Neural progenitor cell (in vitro differentiated cells): ENCODE data around the gene ANKRD13C.

Experiments used
- EZH2 ChIP-seq: fragments of 200-600 bp; sonication (generic); IDR thresholded peaks from 2 replicates; pipeline ENCODE4 v1.6.1; 2017; ENCODE audit warnings: antibody characterized with exemption, mild to moderate bottlenecking, moderate library complexity
- TF ChIP-seq, protein P1 (sequence below): fragments of 200-600 bp; sonication (generic); IDR thresholded peaks from 2 replicates; pipeline ENCODE4 v1.5.1; 2017; ENCODE audit warnings: antibody characterized with exemption, mild to moderate bottlenecking

GRCh38 chr1:70284366-70284765 lies 70.2 kb downstream of the ANKRD13C start:
- no peak for TF ChIP-seq EZH2
- TF ChIP-seq, protein P1, sequence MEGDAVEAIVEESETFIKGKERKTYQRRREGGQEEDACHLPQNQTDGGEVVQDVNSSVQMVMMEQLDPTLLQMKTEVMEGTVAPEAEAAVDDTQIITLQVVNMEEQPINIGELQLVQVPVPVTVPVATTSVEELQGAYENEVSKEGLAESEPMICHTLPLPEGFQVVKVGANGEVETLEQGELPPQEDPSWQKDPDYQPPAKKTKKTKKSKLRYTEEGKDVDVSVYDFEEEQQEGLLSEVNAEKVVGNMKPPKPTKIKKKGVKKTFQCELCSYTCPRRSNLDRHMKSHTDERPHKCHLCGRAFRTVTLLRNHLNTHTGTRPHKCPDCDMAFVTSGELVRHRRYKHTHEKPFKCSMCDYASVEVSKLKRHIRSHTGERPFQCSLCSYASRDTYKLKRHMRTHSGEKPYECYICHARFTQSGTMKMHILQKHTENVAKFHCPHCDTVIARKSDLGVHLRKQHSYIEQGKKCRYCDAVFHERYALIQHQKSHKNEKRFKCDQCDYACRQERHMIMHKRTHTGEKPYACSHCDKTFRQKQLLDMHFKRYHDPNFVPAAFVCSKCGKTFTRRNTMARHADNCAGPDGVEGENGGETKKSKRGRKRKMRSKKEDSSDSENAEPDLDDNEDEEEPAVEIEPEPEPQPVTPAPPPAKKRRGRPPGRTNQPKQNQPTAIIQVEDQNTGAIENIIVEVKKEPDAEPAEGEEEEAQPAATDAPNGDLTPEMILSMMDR, result no peak
